VCaP (cell line): Measurements from ENCODE around the gene GRAP.
"Not testable (repeated sequence)": the region's sequence is repeated elsewhere in the genome, so short reads cannot be mapped to it uniquely, and the experiment has no call there.

Source experiments
- H3K27ac ChIP-seq: fragments of 450-650 bp; 2 replicates; pipeline ENCODE4 v1.5.1; 2017
- TF ChIP-seq, protein P1 (sequence below): fragments of 450-650 bp; conservative IDR thresholded peaks from 2 replicates; pipeline ENCODE4 v1.5.1; 2017; ENCODE audit warnings: mild to moderate bottlenecking, moderate library complexity

Gene GRAP

GRCh38 chr17:19022747-19023146 is 24.0 kb downstream of the GRAP start:
- TF ChIP-seq, protein P1, sequence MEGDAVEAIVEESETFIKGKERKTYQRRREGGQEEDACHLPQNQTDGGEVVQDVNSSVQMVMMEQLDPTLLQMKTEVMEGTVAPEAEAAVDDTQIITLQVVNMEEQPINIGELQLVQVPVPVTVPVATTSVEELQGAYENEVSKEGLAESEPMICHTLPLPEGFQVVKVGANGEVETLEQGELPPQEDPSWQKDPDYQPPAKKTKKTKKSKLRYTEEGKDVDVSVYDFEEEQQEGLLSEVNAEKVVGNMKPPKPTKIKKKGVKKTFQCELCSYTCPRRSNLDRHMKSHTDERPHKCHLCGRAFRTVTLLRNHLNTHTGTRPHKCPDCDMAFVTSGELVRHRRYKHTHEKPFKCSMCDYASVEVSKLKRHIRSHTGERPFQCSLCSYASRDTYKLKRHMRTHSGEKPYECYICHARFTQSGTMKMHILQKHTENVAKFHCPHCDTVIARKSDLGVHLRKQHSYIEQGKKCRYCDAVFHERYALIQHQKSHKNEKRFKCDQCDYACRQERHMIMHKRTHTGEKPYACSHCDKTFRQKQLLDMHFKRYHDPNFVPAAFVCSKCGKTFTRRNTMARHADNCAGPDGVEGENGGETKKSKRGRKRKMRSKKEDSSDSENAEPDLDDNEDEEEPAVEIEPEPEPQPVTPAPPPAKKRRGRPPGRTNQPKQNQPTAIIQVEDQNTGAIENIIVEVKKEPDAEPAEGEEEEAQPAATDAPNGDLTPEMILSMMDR = no peak
- H3K27ac ChIP-seq = no peak overlapping the region

DNA sequence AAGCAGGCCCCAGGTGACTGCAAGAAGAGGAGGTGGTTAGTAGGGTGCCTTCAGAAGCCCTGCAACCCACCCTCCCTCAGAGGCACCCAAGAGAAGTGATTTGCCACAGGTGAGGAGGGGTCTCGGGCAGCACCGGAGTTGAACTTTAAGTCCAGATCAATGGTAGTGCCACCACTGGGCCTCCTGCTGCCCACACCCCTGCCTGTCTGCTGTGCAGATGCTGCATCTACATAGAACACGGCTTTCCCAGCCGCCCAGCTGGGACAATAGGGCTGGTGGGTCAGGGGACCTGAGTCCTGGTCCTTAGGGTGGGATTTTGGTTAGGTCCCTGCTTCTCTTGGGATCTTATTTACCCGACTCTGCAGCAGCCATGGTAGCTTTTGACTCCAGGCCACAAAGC is 24.6 kb downstream of the GRAP start:
- H3K27ac ChIP-seq = no peak overlapping the region
- TF ChIP-seq, protein P1 = no peak

DNA sequence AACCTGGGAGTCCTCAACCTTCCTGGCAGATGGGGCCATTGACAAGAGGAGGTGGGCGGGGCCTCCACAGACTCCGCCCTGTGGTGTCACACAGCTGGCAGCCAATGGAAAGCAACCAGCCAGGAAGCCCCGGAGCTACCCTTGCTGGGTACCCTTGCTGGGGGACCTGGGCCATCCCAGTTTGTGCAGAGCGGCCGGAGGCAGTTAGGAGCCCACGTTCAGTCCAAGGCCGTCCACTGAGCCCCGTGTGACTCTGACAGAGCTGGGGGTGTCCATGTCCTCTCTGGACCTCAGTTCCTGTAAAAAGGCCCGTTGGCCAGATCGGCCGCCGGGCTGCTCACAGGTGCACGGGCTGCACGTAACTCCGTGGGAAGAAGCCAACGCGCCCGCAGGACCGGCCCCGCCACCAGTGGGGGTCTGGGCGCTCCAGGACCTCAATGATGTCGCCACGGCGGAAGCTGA is 25.1 kb downstream of the GRAP start:
- TF ChIP-seq, protein P1 = no peak

GRCh38 chr17:19021011-19021621 is 25.6 kb downstream of the GRAP start:
- not testable (repeated sequence) for H3K27ac ChIP-seq

More for the DNA sequence above, 25.1 kb downstream of the GRAP start:
- no peak overlapping the region for H3K27ac ChIP-seq

DNA sequence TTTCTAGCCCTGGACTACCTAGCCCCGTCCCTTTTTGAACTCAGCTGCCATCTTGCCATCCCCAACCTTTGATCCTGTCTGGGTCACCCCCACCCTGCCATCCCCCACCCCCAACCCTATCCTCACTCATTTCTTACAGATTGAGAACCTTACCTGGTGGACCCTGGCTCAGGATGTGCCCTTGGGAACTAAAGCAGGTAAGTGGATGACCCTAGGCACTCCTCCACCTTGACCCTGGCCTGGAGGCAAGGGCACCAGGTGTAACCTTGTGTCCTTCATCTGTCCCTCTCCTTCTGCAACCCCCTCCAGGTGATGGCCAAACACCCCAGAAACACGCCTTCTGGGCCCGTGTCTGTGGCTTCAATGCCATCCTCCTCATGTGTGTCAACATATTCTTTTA is 26.7 kb downstream of the GRAP start:
- TF ChIP-seq, protein P1 = no peak
- H3K27ac ChIP-seq = no peak overlapping the region

- no peak overlapping the region for H3K27ac ChIP-seq
- TF ChIP-seq, protein P1 = no peak
Measured at GRCh38 chr17:19019041-19019941, 27.5 kb downstream of the GRAP start.

- TF ChIP-seq, protein P1 = no peak
Measured at GRCh38 chr17:19018600-19018950, 28.2 kb downstream of the GRAP start.

More at GRCh38 chr17:19018600-19018950, 28.2 kb downstream of the GRAP start:
- H3K27ac ChIP-seq = no peak overlapping the region
